Measurements from ENCODE around the gene BLNK.

DNA sequence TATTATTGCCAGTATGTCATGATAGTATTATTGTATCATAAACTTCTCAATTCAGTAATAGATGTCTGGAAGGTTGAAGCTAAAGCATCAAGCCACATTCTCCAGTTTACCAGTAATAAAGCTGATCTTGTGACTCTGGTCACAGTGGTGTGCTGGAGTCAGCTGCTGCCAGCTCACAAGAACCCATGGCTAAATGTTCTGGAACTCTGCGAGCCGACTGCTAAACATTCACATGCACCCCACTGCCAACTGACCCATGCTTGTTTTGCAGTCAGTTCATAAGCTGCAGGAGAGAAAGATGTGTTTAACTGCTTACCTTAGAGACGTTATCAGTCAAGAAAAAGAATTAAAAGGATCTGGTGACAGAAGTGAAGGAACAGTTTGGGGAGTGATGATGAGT, 27.0 kb upstream of the BLNK start:
- TF ChIP-seq, protein P1, sequence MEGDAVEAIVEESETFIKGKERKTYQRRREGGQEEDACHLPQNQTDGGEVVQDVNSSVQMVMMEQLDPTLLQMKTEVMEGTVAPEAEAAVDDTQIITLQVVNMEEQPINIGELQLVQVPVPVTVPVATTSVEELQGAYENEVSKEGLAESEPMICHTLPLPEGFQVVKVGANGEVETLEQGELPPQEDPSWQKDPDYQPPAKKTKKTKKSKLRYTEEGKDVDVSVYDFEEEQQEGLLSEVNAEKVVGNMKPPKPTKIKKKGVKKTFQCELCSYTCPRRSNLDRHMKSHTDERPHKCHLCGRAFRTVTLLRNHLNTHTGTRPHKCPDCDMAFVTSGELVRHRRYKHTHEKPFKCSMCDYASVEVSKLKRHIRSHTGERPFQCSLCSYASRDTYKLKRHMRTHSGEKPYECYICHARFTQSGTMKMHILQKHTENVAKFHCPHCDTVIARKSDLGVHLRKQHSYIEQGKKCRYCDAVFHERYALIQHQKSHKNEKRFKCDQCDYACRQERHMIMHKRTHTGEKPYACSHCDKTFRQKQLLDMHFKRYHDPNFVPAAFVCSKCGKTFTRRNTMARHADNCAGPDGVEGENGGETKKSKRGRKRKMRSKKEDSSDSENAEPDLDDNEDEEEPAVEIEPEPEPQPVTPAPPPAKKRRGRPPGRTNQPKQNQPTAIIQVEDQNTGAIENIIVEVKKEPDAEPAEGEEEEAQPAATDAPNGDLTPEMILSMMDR (IDR thresholded peaks at IDR 0.05; ENCODE audit: insufficient read depth, low read depth, low read length) = no peak
- TF ChIP-seq EZH2 (IDR thresholded peaks at IDR 0.05; ENCODE audit: insufficient read depth, low read length) = no peak

Measured in astrocyte (in vitro differentiated cells and primary cell).